GM12878 (cell line): Measurements from ENCODE around the gene LIPK. TPM values are rescaled to one million over a fixed set of nuclear protein-coding genes. Genes with fewer than 3 reads are reported as not detected.

ENCODE experiments used
- ATAC-seq: fragments of 200-7000 bp; cut with Tn5 transposase; 3 replicates; pipeline ENCODE4 v1.9.1; 2020; ENCODE audit warnings: mild to moderate bottlenecking, moderate library complexity
- BruUV-seq: library from RNA; stranded (reverse); fragments of 400-500 nt; replicated peaks from 2 replicates; lab custom pipeline; 2021; lab: Mats Ljungman, UMichigan
- CTCF ChIA-PET: fragments of 300-600 bp; sonication (Branson Sonifier 250); formaldehyde crosslinking; extraction: SDS; loops from one replicate; lab custom pipeline; 2021; ENCODE audit warnings: inconsistent platforms; lab: Yijun Ruan, JAX
- POLR2A ChIA-PET: fragments of 350-600 bp; formaldehyde crosslinking; extraction: SDS; loops from one replicate; lab custom pipeline; 2021; ENCODE audit warnings: inconsistent platforms; lab: Charles Lee
- RAD21 ChIA-PET: fragments of 300-600 bp; sonication (Branson Sonifier 250); formaldehyde crosslinking; loops from one replicate; lab custom pipeline; 2023; ENCODE audit warnings: antibody characterized with exemption; ENCODE audit not compliant: unreplicated experiment; lab: Charles Lee
- SMC1A ChIA-PET: fragments of 300-600 bp; sonication (Branson Sonifier 250); formaldehyde crosslinking; loops from one replicate; lab custom pipeline; 2023; ENCODE audit not compliant: unreplicated experiment, uncharacterized antibody; lab: Charles Lee
- DNase-seq: peaks from one replicate; pipeline ENCODE4 v3.0.0-alpha.2; 2011; ENCODE audit warnings: low read depth, low spot score
- FAIRE-seq: peaks from 3 replicates; lab custom pipeline; 2011; peaks lifted over from hg19 to GRCh38; lab: Jason Lieb, UNC
- H2AFZ ChIP-seq: 2 replicates; pipeline ENCODE4 v1.6.0; 2011; ENCODE audit warnings: low read depth, low read length, control low read depth; ENCODE audit not compliant: control insufficient read depth
- H3K27ac ChIP-seq: 2 replicates; pipeline ENCODE4 v1.5.1; 2011; ENCODE audit warnings: control low read depth; ENCODE audit not compliant: control insufficient read depth, insufficient read depth
- H3K27me3 ChIP-seq, 2 experiments: replicated peaks in 1 of 2; 2 replicates each; pipeline versions ENCODE4 v1.6.0 to v1.6.1; 2011; ENCODE audit warnings: low read length in 1 of 2; ENCODE audit not compliant: control insufficient read depth in 2 of 2, insufficient read depth in 2 of 2
- H3K36me3 ChIP-seq, 2 experiments: 2 replicates each; pipeline ENCODE4 v1.5.1; 2011; ENCODE audit warnings: low read length in 1 of 2; ENCODE audit not compliant: control insufficient read depth in 2 of 2, insufficient read depth in 2 of 2
- H3K4me1 ChIP-seq: 2 replicates; pipeline ENCODE4 v1.6.1; 2011; ENCODE audit warnings: mild to moderate bottlenecking, low read length, moderate library complexity, mixed read lengths; ENCODE audit not compliant: control insufficient read depth, insufficient read depth
- H3K4me2 ChIP-seq: 2 replicates; pipeline ENCODE4 v1.6.0; 2011; ENCODE audit warnings: control low read depth; ENCODE audit not compliant: control insufficient read depth, insufficient read depth
- H3K4me3 ChIP-seq: fragments of 200-600 bp; sonication (generic); 2 replicates; pipeline ENCODE4 v1.5.1; 2016
- H3K79me2 ChIP-seq: 2 replicates; pipeline ENCODE4 v1.6.0; 2011; ENCODE audit warnings: low read length; ENCODE audit not compliant: control insufficient read depth, insufficient read depth
- H3K9ac ChIP-seq: 2 replicates; pipeline ENCODE4 v1.8.0; 2011; ENCODE audit warnings: low read length, control low read depth, mixed read lengths; ENCODE audit not compliant: control insufficient read depth, insufficient read depth
- H3K9me3 ChIP-seq: replicated peaks from 3 replicates; pipeline ENCODE4 v1.5.1; 2011; ENCODE audit warnings: mild to moderate bottlenecking, low read length; ENCODE audit not compliant: control insufficient read depth, insufficient read depth
- H4K20me1 ChIP-seq: 2 replicates; pipeline ENCODE4 v1.6.0; 2011; ENCODE audit not compliant: control insufficient read depth, insufficient read depth
- ASH2L ChIP-seq: fragments of 300-600, 200-600 bp; sonication (generic); IDR thresholded peaks from 2 replicates; pipeline ENCODE4 v1.6.1; 2017; ENCODE audit warnings: low read depth, mild to moderate bottlenecking, borderline replicate concordance
- CBX3 ChIP-seq: fragments of 200-600 bp; sonication (generic); IDR thresholded peaks from 2 replicates; pipeline ENCODE4 v1.6.1; 2016; ENCODE audit warnings: low read depth, borderline replicate concordance
- CUX1 ChIP-seq: IDR thresholded peaks from 2 replicates; pipeline ENCODE4 v1.6.1; 2012; ENCODE audit warnings: improper control_type of control experiment, low read depth, low read length; ENCODE audit not compliant: insufficient replicate concordance
- GABPA ChIP-seq: IDR thresholded peaks from 2 replicates; pipeline ENCODE4 v1.6.1; 2014; ENCODE audit warnings: antibody characterized with exemption, low read depth, mild to moderate bottlenecking, inconsistent platforms
- KLF5 ChIP-seq: fragments of 450-650 bp; IDR thresholded peaks from 2 replicates; pipeline ENCODE4 v1.6.1; 2014; ENCODE audit warnings: mild to moderate bottlenecking; ENCODE audit not compliant: partially characterized antibody
- NBN ChIP-seq: fragments of 450-650 bp; IDR thresholded peaks from 2 replicates; pipeline ENCODE4 v1.6.1; 2016
- NFIC ChIP-seq: IDR thresholded peaks from 2 replicates; pipeline ENCODE4 v1.6.1; 2012; ENCODE audit warnings: low read depth, mild to moderate bottlenecking, inconsistent platforms, low read length, moderate library complexity
- NKRF ChIP-seq: fragments of 450-650 bp; conservative IDR thresholded peaks from 2 replicates; pipeline ENCODE4 v1.6.1; 2017; ENCODE audit warnings: mild to moderate bottlenecking, moderate library complexity
- NR2C1 ChIP-seq: fragments of 450-650 bp; IDR thresholded peaks from 2 replicates; pipeline ENCODE4 v1.6.1; 2017; ENCODE audit warnings: antibody characterized with exemption, mild to moderate bottlenecking, moderate library complexity
- POLR2AphosphoS2 ChIP-seq: IDR thresholded peaks from 2 replicates; pipeline ENCODE4 v1.6.1; 2011; ENCODE audit warnings: low read depth, mild to moderate bottlenecking, low read length, improper control_type of control experiment, moderate library complexity
- PRDM15 ChIP-seq: fragments of 450-650 bp; formaldehyde crosslinking; IDR thresholded peaks from 2 replicates; pipeline ENCODE4 v1.4.0; 2020; ENCODE audit warnings: mild to moderate bottlenecking, moderate library complexity
- SMAD1 ChIP-seq: fragments of 450-650 bp; IDR thresholded peaks from 2 replicates; pipeline ENCODE4 v1.6.1; 2018; ENCODE audit warnings: mild to moderate bottlenecking, low read depth; ENCODE audit not compliant: partially characterized antibody
- WRNIP1 ChIP-seq: IDR thresholded peaks from 2 replicates; pipeline ENCODE4 v1.6.1; 2011; ENCODE audit warnings: low read depth, low read length, improper control_type of control experiment, borderline replicate concordance
- YBX1 ChIP-seq: fragments of 450-650 bp; IDR thresholded peaks from 2 replicates; pipeline ENCODE4 v1.6.1; 2016; ENCODE audit warnings: antibody characterized with exemption
- ZBED1 ChIP-seq: IDR thresholded peaks from 2 replicates; pipeline ENCODE4 v1.6.1; 2016; ENCODE audit warnings: borderline replicate concordance
- ZNF274 ChIP-seq: IDR thresholded peaks from one replicate; pipeline ENCODE4 v1.8.0; 2011; ENCODE audit not compliant: insufficient read length, insufficient read depth
- in situ Hi-C: fragments of 300-500 bp; cut with MboI; formaldehyde crosslinking; loops from 9 replicates; pipeline ENCODE4 v1.14.3; 2018; ENCODE audit warnings: mixed read lengths
- intact Hi-C: fragments of 100-400 bp; cut with micrococcal nuclease; formaldehyde crosslinking; loops from one replicate; pipeline ENCODE4 v1.14.2; 2022; ENCODE audit not compliant: unreplicated experiment
- polyA plus RNA-seq, 11 experiments: library from polyadenylated mRNA; depleted of rRNA in 4 of 11; unstranded in 6 of 11; stranded (reverse) in 5 of 11; fragments of >200 nt; fragmentation: Nextera tagmentation in 4 of 11; fragmentation: Illumina TruSeq in 1 of 11; extraction: Ambion mirVana in 4 of 11; extraction: Trizol in 1 of 11; gene quantifications; 1 replicate in 1 of 11; 2 replicates in 10 of 11; pipeline versions ENCODE4 v1.2.1 to v1.2.3, GENCODE V29; 2011 to 2016; ENCODE audit warnings: inconsistent platforms in 2 of 11, missing spikeins in 2 of 11, low read depth in 1 of 11
- total RNA-seq, 4 experiments: library from RNA; depleted of rRNA in 3 of 4; stranded (reverse); fragments of >200 nt in 3 of 4; fragmentation: Illumina TruSeq in 1 of 4; extraction: Trizol in 1 of 4; gene quantifications; 2 replicates each; pipeline versions ENCODE4 v1.2.1 to v1.2.3, GENCODE V29; 2013 to 2021

Gene LIPK
- total and polyA plus RNA-seq, 10 of the 15 experiments (the other 5 are each of a cell fraction or from before 2014, with no cell fraction given) = not detected

GRCh38 chr10:88661577-88661976 lies 44.5 kb upstream of the LIPK start:
- ChIA-PET SMC1A (interaction anchor here (0.5 kb wide), 1 partner anchor 149 kb away, joined by 3 read pairs; no protein-coding TSS in a partner anchor), CTCF (interaction anchor here (1.0 kb wide), 1 partner anchor 78 kb away, joined by 3 read pairs; the partner anchor contains the start of gene RNLS), POLR2A (no interaction called here), RAD21 (no interaction called here)
- H3K36me3 ChIP-seq = no peaks in the 10 kb centered on the region
- H3K79me2 ChIP-seq = no peaks in the 10 kb centered on the region
- intact Hi-C loops (no loop called here), in situ Hi-C loops (no loop called here)
- no peak overlapping the region for H3K9ac ChIP-seq
- no peaks in the 10 kb centered on the region for H3K4me1 ChIP-seq
- no peak overlapping the region for H3K4me3 ChIP-seq
- DNase-seq (no peak), FAIRE-seq (no peak), ATAC-seq (no peak)
- H4K20me1 ChIP-seq = no peaks in the 10 kb centered on the region
- no TSS peak for BruUV-seq
- no peaks in the 10 kb centered on the region for H3K9me3 ChIP-seq
- H3K27me3 ChIP-seq = no peaks in the 10 kb centered on the region
- no peak overlapping the region for H3K27ac ChIP-seq
- no peak overlapping the region for H3K4me2 ChIP-seq
- H2AFZ ChIP-seq = no peak overlapping the region
- TF ChIP-seq NFIC = no peak
- no peak for TF ChIP-seq GABPA
- TF ChIP-seq CUX1 = no peak
- no peak for TF ChIP-seq YBX1
- TF ChIP-seq POLR2AphosphoS2 = no peak
- no peak for TF ChIP-seq ZNF274
- TF ChIP-seq ZBED1 = no peak
- no peak for TF ChIP-seq KLF5
- no peak for TF ChIP-seq WRNIP1
- no peak for TF ChIP-seq ASH2L
- TF ChIP-seq SMAD1 = no peak
- TF ChIP-seq NKRF = no peak
- TF ChIP-seq NR2C1 = no peak
- no peak for TF ChIP-seq CBX3
- no peak for TF ChIP-seq NBN
- no peak for TF ChIP-seq PRDM15
